Suprapubic skin (tissue), 4 donors: Measurements from ENCODE around the gene NF1.

Source experiments
- POLR2A ChIP-seq, 2 donors: fragments of 450-650 bp; IDR thresholded peaks; one replicate each; pipeline ENCODE4 v1.6.1; 2017; ENCODE audit warnings: antibody characterized with exemption in 2 of 2, mild to moderate bottlenecking in 2 of 2, moderate library complexity in 2 of 2
- POLR2AphosphoS5 ChIP-seq, 3 donors: sonication (generic); formaldehyde crosslinking; IDR thresholded peaks; one replicate each; pipeline ENCODE4 v1.6.1; 2017; ENCODE audit warnings: antibody characterized with exemption in 3 of 3
- TF ChIP-seq, protein P1 (sequence below), 2 donors: fragments of 200-600 bp in 1 of 2; fragments of 450-650 bp in 1 of 2; sonication (generic) in 1 of 2; IDR thresholded peaks; one replicate each; pipeline ENCODE4 v1.5.1; 2016 to 2019; ENCODE audit warnings: antibody characterized with exemption in 2 of 2, mild to moderate bottlenecking in 1 of 2, moderate library complexity in 1 of 2

DNA sequence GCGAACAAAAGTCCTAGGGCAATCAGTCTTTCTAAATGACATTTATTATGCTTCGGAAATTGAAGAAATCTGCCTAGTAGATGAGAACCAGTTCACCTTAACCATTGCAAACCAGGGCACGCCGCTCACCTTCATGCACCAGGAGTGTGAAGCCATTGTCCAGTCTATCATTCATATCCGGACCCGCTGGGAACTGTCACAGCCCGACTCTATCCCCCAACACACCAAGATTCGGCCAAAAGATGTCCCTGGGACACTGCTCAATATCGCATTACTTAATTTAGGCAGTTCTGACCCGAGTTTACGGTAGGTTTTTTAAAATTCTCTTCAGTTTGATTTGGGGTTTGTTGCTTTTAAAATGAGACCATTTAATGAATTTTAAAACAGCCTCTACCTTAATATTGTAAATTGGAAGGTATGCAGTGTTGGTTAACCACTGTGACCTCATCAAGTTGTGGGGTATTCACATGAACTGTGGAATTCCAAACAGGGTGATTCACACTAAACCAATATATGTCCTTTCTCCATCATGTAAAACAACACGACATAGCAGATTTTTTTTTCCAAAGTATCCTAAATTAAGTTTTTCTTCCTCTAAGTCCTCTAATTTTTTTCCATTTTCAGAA is 232.9 kb downstream of the NF1 start:
- TF ChIP-seq, protein P1, sequence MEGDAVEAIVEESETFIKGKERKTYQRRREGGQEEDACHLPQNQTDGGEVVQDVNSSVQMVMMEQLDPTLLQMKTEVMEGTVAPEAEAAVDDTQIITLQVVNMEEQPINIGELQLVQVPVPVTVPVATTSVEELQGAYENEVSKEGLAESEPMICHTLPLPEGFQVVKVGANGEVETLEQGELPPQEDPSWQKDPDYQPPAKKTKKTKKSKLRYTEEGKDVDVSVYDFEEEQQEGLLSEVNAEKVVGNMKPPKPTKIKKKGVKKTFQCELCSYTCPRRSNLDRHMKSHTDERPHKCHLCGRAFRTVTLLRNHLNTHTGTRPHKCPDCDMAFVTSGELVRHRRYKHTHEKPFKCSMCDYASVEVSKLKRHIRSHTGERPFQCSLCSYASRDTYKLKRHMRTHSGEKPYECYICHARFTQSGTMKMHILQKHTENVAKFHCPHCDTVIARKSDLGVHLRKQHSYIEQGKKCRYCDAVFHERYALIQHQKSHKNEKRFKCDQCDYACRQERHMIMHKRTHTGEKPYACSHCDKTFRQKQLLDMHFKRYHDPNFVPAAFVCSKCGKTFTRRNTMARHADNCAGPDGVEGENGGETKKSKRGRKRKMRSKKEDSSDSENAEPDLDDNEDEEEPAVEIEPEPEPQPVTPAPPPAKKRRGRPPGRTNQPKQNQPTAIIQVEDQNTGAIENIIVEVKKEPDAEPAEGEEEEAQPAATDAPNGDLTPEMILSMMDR (IDR thresholded peaks at IDR 0.05), result no peak
- TF ChIP-seq POLR2A (IDR thresholded peaks at IDR 0.05) (no peak), POLR2AphosphoS5 (IDR thresholded peaks at IDR 0.05) (no peak)
